ENCODE results near the gene TMEM272.
"Not testable (repeated sequence)": the region's sequence is repeated elsewhere in the genome, so short reads cannot be mapped to it uniquely, and the experiment has no call there.

DNA sequence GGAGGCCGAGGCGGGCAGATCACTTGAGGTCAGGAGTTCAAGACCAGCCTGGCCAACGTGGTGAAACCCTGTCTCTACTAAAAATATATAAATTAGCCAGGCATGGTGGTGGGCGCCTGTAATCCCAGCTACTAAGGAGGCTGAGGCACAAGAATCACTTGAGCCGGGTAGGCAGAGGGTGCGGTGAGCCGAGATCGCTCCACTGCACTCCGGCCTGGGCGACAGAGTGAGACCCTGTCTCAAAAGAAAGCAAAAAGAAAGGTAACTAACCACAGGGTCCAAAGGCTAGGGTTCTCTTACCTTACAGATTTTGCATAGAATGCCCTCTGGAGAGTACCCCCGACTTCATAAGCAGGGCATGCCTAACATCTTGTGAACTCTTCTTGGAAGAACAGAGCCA is 20.3 kb downstream of the TMEM272 start:
- TF ChIP-seq, protein P1, sequence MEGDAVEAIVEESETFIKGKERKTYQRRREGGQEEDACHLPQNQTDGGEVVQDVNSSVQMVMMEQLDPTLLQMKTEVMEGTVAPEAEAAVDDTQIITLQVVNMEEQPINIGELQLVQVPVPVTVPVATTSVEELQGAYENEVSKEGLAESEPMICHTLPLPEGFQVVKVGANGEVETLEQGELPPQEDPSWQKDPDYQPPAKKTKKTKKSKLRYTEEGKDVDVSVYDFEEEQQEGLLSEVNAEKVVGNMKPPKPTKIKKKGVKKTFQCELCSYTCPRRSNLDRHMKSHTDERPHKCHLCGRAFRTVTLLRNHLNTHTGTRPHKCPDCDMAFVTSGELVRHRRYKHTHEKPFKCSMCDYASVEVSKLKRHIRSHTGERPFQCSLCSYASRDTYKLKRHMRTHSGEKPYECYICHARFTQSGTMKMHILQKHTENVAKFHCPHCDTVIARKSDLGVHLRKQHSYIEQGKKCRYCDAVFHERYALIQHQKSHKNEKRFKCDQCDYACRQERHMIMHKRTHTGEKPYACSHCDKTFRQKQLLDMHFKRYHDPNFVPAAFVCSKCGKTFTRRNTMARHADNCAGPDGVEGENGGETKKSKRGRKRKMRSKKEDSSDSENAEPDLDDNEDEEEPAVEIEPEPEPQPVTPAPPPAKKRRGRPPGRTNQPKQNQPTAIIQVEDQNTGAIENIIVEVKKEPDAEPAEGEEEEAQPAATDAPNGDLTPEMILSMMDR (IDR thresholded peaks at IDR 0.05): not testable (repeated sequence)
- TF ChIP-seq EZH2, EZH2phosphoT487 (IDR thresholded peaks at IDR 0.05): not testable (repeated sequence)
